IPS-18a (cell line): ENCODE measurements around the gene CCDC81.

Source experiments
- H3K27ac ChIP-seq: one replicate; pipeline ENCODE4 v1.5.1; 2013; ENCODE audit warnings: low read length
- H3K27me3 ChIP-seq: one replicate; pipeline ENCODE4 v1.6.1; 2013; ENCODE audit warnings: mild to moderate bottlenecking, low read length; ENCODE audit not compliant: control insufficient read depth, insufficient read depth
- H3K36me3 ChIP-seq: one replicate; pipeline ENCODE4 v1.6.1; 2013; ENCODE audit warnings: low read depth, low read length; ENCODE audit not compliant: control insufficient read depth
- H3K4me1 ChIP-seq: one replicate; pipeline ENCODE4 v1.6.1; 2013; ENCODE audit warnings: low read depth, low read length; ENCODE audit not compliant: control insufficient read depth
- H3K4me3 ChIP-seq: one replicate; pipeline ENCODE4 v1.5.1; 2013; ENCODE audit warnings: low read length
- H3K9ac ChIP-seq: one replicate; pipeline ENCODE4 v1.6.1; 2013; ENCODE audit warnings: mild to moderate bottlenecking, low read length, moderate library complexity
- H3K9me3 ChIP-seq: one replicate; pipeline ENCODE4 v1.6.1; 2013; ENCODE audit warnings: low read depth, low read length; ENCODE audit not compliant: control insufficient read depth

CCDC81 gene

GRCh38 chr11:86458294-86459001, 83.8 kb downstream of the CCDC81 start:
- Histone ChIP-seq H3K9me3 (no peaks in the 10 kb centered on the region), H3K27me3 (no peaks in the 10 kb centered on the region), H3K36me3 (no peaks in the 10 kb centered on the region), H3K27ac (no peak overlapping the region), H3K4me3 (no peak overlapping the region), H3K4me1 (no peaks in the 10 kb centered on the region), H3K9ac (no peak overlapping the region)

DNA sequence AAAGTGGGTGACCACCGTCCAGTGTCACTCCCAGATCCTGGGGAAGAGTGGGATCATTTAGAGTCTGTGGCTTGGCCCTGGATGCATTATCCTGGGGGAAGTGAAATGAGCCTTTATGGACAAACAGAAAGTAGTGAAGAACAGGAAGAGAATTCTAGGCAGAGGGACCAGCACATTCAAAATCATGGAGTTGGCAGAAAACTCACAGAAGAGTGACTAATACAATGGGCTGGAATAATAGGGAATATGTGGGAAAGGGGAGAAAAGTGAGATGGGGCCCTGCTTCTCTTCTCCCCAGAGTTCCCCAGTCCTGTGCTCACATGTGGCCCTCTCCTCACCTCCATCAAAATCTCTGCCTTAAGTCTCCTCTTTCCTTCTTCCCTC, 84.3 kb downstream of the CCDC81 start:
- H3K36me3 ChIP-seq, result no peaks in the 10 kb centered on the region
- no peaks in the 10 kb centered on the region for H3K27me3 ChIP-seq
- H3K4me3 ChIP-seq, result no peak overlapping the region
- H3K27ac ChIP-seq, result no peak overlapping the region
- H3K9me3 ChIP-seq, result no peaks in the 10 kb centered on the region
- H3K4me1 ChIP-seq, result no peaks in the 10 kb centered on the region
- H3K9ac ChIP-seq, result no peak overlapping the region

DNA sequence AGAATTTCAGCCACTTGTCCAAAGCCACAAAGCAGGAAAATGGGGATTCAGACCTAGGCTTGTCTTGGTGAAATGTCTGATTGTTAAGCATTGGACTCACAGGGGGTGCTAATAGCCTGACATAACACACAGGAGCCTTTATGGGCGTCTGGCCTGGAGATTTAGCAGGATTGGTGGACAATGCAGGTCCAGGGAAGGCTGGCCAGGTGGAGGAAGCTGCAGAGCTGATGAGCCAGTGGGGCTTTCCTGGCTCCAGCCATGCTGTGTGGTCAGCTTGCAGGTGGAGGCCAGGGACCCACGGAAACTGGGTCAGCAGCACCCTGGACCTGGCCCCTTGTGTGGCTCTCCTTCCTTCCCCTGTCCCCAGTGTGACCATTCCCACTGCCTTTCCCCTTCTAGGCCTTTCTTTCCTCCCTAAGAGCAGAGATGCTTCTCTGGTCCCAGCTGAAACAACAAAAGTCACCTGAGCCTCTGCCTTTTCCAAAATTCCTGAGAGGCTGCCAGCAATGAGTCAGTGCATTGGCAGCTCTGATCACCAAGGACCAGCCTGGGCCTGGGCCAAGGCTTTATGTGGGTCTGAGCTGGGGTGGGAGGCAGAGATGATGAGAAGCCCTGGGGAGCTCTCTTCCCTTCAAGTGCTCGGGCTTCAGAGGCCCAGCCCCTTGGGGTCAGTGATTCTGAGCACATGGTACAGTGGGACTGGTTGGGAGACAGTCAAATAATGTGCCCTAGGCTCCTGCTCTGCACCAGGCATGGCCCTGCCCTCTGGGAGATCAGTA, 85.2 kb downstream of the CCDC81 start:
- no peak overlapping the region for H3K4me3 ChIP-seq
- H3K4me1 ChIP-seq, result no peaks in the 10 kb centered on the region
- no peak overlapping the region for H3K27ac ChIP-seq

DNA sequence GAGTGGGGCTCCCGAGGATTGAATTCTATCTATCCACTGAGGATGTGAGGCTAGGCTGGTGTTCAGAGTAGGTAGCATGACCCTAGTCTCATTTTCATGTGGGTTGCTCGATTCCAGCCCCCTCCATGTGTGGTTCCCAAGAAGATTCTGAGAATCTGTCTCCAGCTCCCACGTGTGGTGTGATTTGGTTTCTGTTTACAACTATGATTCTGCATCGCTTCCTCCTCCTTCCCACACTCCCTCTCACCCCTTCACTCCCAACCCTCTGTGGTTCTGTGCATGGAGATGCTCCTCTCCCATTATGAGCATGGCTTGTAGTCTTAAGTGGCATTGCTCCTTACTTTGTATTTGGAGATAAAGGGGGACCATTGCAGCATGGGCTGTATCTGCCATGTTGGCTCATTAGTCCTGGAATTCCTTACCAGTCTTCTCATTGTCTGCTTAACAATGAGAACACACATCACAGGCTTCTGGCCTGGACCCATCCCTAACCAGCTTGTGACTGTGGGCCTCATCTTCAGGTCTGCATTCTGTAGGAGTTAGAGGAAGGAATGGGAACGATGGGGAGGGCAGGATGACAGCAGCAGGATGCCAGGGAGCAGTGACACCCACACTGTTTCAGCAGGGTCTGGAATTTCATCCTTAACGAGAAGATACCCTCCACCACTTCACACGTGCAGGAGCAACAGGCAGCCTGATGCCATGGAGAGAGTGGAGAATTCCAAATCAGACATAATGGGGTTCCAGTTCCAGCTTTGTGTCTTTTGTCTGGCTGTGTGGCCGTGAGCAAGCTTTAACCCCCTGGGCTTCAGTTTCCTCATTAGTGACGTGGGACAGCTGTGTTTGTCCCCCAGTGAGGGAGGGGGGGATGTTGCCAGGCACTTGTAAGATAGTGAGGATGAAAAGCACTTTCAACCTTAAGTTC, 86.0 kb downstream of the CCDC81 start:
- Histone ChIP-seq H3K4me1 (no peaks in the 10 kb centered on the region), H3K9ac (no peak overlapping the region), H3K27ac (no peak overlapping the region), H3K9me3 (no peaks in the 10 kb centered on the region), H3K4me3 (no peak overlapping the region), H3K36me3 (no peaks in the 10 kb centered on the region), H3K27me3 (no peaks in the 10 kb centered on the region)

More for the DNA sequence above, 85.2 kb downstream of the CCDC81 start:
- no peaks in the 10 kb centered on the region for H3K27me3 ChIP-seq
- H3K9me3 ChIP-seq, result no peaks in the 10 kb centered on the region
- H3K9ac ChIP-seq, result no peak overlapping the region
- no peaks in the 10 kb centered on the region for H3K36me3 ChIP-seq

GRCh38 chr11:86461892-86462291, 87.2 kb downstream of the CCDC81 start:
- Histone ChIP-seq H3K36me3 (no peaks in the 10 kb centered on the region), H3K4me3 (no peak overlapping the region), H3K4me1 (no peaks in the 10 kb centered on the region), H3K27ac (no peak overlapping the region), H3K9ac (no peak overlapping the region), H3K27me3 (no peaks in the 10 kb centered on the region), H3K9me3 (no peaks in the 10 kb centered on the region)

GRCh38 chr11:86463120-86463519, 88.4 kb downstream of the CCDC81 start:
- Histone ChIP-seq H3K4me1 (no peaks in the 10 kb centered on the region), H3K9me3 (no peaks in the 10 kb centered on the region), H3K36me3 (no peaks in the 10 kb centered on the region), H3K27me3 (no peaks in the 10 kb centered on the region), H3K4me3 (no peak overlapping the region), H3K27ac (no peak overlapping the region), H3K9ac (no peak overlapping the region)

GRCh38 chr11:86463955-86464354, 89.3 kb downstream of the CCDC81 start:
- H3K4me1 ChIP-seq, result no peaks in the 10 kb centered on the region
- H3K4me3 ChIP-seq, result no peak overlapping the region
- H3K9ac ChIP-seq, result no peak overlapping the region
- no peaks in the 10 kb centered on the region for H3K27me3 ChIP-seq
- H3K27ac ChIP-seq, result no peak overlapping the region
- H3K9me3 ChIP-seq, result no peaks in the 10 kb centered on the region
- no peaks in the 10 kb centered on the region for H3K36me3 ChIP-seq

- Histone ChIP-seq H3K4me1 (no peaks in the 10 kb centered on the region), H3K27me3 (no peaks in the 10 kb centered on the region), H3K9ac (no peak overlapping the region), H3K27ac (no peak overlapping the region), H3K4me3 (no peak overlapping the region), H3K9me3 (no peaks in the 10 kb centered on the region), H3K36me3 (no peaks in the 10 kb centered on the region)
Observed at GRCh38 chr11:86464509-86465221, 90.0 kb downstream of the CCDC81 start.

GRCh38 chr11:86468169-86468568, 93.5 kb downstream of the CCDC81 start:
- Histone ChIP-seq H3K4me1 (no peaks in the 10 kb centered on the region), H3K27me3 (no peaks in the 10 kb centered on the region), H3K9me3 (no peaks in the 10 kb centered on the region), H3K36me3 (no peaks in the 10 kb centered on the region), H3K9ac (no peak overlapping the region), H3K4me3 (no peak overlapping the region), H3K27ac (no peak overlapping the region)

DNA sequence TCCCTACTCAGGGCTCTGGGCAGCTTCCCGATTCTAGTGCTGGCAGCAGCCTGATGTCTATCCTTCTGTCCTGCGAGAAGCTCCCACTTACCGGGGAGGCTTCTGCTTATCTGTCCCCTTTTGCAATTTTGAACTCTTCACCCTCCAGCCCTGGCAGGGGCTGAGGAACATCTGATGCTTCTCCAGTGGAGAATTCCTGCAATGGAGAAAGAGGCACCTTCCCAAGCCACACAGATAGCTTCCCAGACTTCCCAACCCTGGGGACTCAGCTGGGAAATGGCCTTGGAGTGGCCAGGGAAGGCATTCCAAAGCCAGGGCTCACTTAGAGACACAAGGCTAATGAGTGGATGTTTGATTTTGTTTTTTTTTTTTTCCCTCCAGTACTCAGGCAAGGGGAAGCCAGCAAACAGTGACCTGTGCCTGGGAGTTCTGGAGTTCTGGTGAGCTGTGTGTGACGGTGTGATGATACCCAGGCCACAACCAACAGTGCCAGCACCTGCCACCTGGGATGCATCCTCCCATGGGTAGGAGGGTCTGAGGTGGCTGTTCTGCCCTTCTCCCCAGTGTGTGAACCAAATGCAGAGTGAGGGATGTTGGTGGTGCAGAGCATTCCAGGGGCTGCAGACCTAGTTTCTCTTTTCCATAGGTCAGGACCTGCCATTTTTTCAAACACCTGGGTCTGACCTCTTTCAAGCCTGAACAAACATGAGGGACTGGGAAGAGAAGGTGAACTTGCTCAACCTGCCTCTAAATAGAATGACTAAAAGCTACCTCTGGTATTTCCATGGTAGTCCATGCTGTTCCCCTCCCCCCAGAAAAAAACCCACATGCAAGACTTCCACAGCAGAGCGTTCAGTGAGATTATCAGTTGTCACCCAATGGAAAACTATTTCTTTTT, 95.1 kb downstream of the CCDC81 start:
- Histone ChIP-seq H3K27ac (no peak overlapping the region), H3K4me1 (no peaks in the 10 kb centered on the region), H3K36me3 (no peaks in the 10 kb centered on the region), H3K9me3 (no peaks in the 10 kb centered on the region), H3K27me3 (no peaks in the 10 kb centered on the region), H3K9ac (no peak overlapping the region), H3K4me3 (no peak overlapping the region)
